Lower leg skin (tissue), 3 donors: Measurements from ENCODE around the gene FCRL4.

Source experiments
- CTCF ChIP-seq, 3 donors: fragments of 450-650 bp; IDR thresholded peaks; one replicate each; pipeline ENCODE4 v1.5.1; 2016; ENCODE audit warnings: antibody characterized with exemption in 3 of 3, mild to moderate bottlenecking in 3 of 3, moderate library complexity in 2 of 3
- POLR2A ChIP-seq, 2 donors: fragments of 450-650 bp; IDR thresholded peaks; one replicate each; pipeline ENCODE4 v1.6.1; 2016 to 2017; ENCODE audit warnings: antibody characterized with exemption in 2 of 2, mild to moderate bottlenecking in 1 of 2, moderate library complexity in 1 of 2

GRCh38 chr1:157595356-157595755 is 2.5 kb downstream of the FCRL4 start:
- TF ChIP-seq CTCF (IDR thresholded peaks at IDR 0.05) (no peak), POLR2A (IDR thresholded peaks at IDR 0.05) (no peak)
